Islet precursor cell (in vitro differentiated cells): ENCODE measurements around the gene KRTAP4-5.
"Not testable (repeated sequence)": the region's sequence is repeated elsewhere in the genome, so short reads cannot be mapped to it uniquely, and the experiment has no call there.

Experiments used
- DNase-seq: peaks from one replicate; pipeline ENCODE4 v3.0.0-alpha.2; 2018

Gene KRTAP4-5

DNA sequence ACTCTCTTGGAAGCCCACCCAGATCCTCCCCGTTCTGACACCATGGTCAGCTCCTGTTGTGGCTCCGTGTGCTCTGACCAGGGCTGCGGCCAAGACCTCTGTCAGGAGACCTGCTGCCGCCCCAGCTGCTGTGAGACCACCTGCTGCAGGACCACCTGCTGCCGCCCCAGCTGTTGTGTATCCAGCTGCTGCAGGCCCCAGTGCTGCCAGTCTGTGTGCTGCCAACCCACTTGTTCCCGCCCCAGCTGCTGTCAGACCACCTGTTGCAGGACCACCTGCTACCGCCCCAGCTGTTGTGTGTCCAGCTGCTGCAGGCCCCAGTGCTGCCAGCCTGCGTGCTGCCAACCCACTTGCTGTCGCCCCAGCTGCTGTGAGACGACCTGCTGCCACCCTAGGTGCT is 44.3 kb downstream of the KRTAP4-5 start, which contains the start of gene KRTAP4-9:
Gene KRTAP4-9 (plus strand): TSS at position 43 of the 400 bp plus-strand sequence. CDS start 0 bp downstream, at position 43.
- DNase-seq, result not testable (repeated sequence)

DNA sequence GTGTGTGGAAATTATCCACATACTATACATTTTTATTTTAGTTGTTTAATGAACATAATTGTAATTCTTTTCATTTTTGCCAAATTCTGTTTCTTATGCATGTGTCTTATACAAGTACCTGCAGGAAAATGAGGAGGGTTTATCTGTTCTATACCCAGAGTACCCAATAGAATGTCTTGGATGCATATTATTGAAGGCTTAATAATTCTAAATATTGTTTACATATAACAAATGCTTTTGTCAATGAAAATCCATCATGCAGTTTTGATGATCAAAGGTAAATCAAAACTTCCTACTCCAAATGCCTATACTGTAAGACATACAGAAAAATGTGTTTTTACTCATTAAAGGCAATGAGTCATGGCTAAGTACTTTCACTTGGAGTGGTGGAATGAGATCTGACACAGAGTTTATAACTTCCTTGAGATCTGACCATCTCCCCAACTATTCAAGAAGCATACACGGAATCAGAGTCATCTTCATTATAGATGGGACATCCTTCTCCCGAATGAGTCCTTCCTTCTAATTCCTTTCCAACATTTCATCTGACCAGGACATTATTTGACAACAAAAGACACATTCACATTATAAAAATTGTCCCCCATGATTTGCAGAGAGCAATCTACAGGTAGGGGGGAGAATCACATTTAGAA is 45.1 kb downstream of the KRTAP4-5 start:
- DNase-seq, result not testable (repeated sequence)

DNA sequence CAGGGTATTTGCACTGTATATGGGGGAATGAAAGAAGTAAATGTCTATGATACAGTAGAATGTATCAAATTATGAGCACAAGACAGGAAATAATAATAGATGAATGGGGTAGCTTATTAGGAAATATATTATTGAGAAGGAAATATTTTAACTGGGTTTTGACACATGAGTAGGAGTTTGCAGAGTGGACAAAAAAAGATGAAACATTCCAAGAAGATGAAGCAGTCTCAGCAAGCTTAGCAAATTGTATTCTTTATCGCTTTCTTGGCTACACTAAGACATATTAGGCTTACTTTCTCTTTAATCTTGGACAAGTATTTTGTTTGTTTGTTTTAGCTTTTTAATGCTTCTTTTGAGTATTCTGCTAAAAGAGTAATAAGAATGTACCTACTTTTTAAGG is 45.7 kb downstream of the KRTAP4-5 start:
- DNase-seq, result no peak

DNA sequence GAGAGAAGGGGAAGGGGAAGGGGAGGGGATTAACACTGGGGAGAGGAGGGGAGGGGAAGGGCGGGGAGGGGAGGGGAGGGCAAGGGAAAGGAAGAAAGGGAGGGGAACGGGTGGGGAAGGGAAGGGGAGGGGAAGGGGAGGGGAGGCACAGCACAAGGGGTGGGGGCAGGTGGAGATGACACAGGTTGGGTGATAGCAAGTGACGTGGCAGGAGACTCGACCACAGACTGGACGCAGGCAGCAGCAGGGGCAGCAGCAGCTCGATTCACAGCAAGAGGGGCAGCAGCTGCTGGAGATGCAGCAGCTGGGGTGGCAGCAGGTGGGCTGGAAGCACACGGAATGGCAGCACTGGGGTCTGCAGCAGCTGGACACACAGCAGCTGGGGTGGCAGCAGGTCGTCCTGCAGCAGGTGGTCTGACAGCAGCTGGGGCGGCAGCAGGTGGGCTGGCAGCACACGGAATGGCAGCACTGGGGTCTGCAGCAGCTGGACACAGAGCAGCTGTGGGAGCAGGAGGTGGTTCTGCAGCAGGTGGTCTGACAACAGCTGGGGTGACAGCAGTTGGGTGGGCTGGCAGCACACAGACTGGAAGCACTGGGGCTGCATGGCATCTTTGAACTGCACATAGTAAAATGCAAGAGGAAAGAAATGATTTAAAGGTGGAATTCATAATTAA is 47.9 kb downstream of the KRTAP4-5 start, which contains the start of gene KRTAP4-16:
Gene KRTAP4-16 (minus strand): TSS at position 624 of the 674 bp plus-strand sequence. CDS start 0 bp downstream, at position 624.
- no peak for DNase-seq

DNA sequence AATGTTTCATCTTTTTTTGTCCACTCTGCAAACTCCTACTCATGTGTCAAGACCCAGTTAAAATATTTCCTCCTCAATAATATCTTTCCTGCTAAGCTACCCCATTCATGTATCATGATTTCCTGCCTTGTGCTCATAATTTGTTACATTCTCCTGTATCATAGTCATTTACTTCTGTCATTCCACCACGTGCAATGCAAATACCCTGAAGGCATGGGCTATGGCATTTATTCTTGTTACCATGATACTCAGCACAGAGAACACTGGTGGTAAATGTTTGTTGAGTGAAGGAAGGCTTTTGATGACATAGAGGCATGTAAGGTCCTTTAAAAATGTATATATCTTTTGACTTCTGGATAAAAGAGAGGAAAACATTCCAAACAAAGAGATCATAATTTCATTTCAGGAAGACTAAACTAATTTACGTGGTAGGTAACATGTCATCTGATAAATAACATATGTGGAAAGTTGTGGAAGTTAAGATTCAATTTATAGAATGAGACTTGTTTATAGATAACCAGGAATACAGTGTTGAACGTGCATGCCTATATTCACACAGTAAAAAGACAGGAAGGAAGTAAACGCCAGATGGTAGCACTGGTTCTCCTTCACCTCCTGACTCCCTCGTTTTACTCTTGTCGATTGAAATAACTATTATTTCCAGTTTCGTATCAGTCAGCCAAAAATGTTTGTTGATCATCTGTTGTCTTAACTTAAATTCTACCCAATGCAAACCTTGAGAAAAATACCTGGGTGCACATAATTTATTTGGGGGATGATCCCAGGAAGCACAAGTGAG is 49.7 kb downstream of the KRTAP4-5 start:
- not testable (repeated sequence) for DNase-seq
